PC-9 (cell line): ENCODE data around the gene NFKB1. TPM values are rescaled to one million over a fixed set of nuclear protein-coding genes. Genes with fewer than 3 reads are reported as not detected.

Experiments used
- BruUV-seq: library from RNA; stranded (reverse); fragments of 400-500 nt; replicated peaks from 2 replicates; lab custom pipeline; 2021; lab: Mats Ljungman, UMichigan
- CTCF ChIA-PET: fragments of 300-600 bp; sonication (Branson Sonifier 250); formaldehyde crosslinking; loops from one replicate; lab custom pipeline; 2022; ENCODE audit warnings: antibody characterized with exemption; lab: Charles Lee
- POLR2A ChIA-PET: fragments of 300-600 bp; sonication (Branson Sonifier 250); formaldehyde crosslinking; loops from one replicate; lab custom pipeline; 2022; ENCODE audit warnings: antibody characterized with exemption; ENCODE audit not compliant: unreplicated experiment; lab: Charles Lee
- DNase-seq, 2 experiments: peaks; one replicate each; pipeline versions ENCODE4 v3.0.0 to v3.0.0-alpha.2; 2015 to 2022; ENCODE audit warnings: mixed read lengths in 1 of 2
- H2AFZ ChIP-seq: fragments of 200-600 bp; sonication (generic); 2 replicates; pipeline ENCODE4 v1.8.1; 2017; ENCODE audit warnings: antibody characterized with exemption
- H3F3A ChIP-seq: fragments of 200-600 bp; sonication (generic); 2 replicates; pipeline ENCODE4 v1.8.1; 2017; ENCODE audit warnings: antibody characterized with exemption, mild to moderate bottlenecking, low read depth; ENCODE audit not compliant: insufficient read depth
- H3K27ac ChIP-seq: fragments of 200-600 bp; sonication (generic); 2 replicates; pipeline ENCODE4 v1.6.1; 2016; ENCODE audit warnings: mixed run types
- H3K27me3 ChIP-seq: fragments of 200-600 bp; sonication (generic); 2 replicates; pipeline ENCODE4 v1.6.1; 2016; ENCODE audit warnings: low read depth, mixed run types; ENCODE audit not compliant: insufficient read depth
- H3K36me3 ChIP-seq: fragments of 200-600 bp; sonication (generic); 2 replicates; pipeline ENCODE4 v1.6.1; 2016; ENCODE audit warnings: low read depth, mixed run types
- H3K4me1 ChIP-seq: fragments of 200-600 bp; sonication (generic); replicated peaks from 2 replicates; pipeline ENCODE4 v1.6.1; 2016; ENCODE audit warnings: mixed run types; ENCODE audit not compliant: insufficient read depth
- H3K4me2 ChIP-seq: fragments of 200-600 bp; sonication (generic); 2 replicates; pipeline ENCODE4 v1.6.1; 2017; ENCODE audit warnings: mixed run types
- H3K4me3 ChIP-seq: fragments of 200-600 bp; sonication (generic); 2 replicates; pipeline ENCODE4 v1.6.1; 2016; ENCODE audit warnings: mixed run types
- H3K79me2 ChIP-seq: fragments of 200-600 bp; sonication (generic); 2 replicates; pipeline ENCODE4 v1.6.1; 2017; ENCODE audit warnings: low read depth, mixed run types
- H3K9me2 ChIP-seq: fragments of 200-600 bp; sonication (generic); 2 replicates; pipeline ENCODE4 v1.8.1; 2017; ENCODE audit warnings: mild to moderate bottlenecking; ENCODE audit not compliant: insufficient read depth
- H3K9me3 ChIP-seq: fragments of 200-600 bp; sonication (generic); 2 replicates; pipeline ENCODE4 v1.8.1; 2016; ENCODE audit warnings: low read depth; ENCODE audit not compliant: insufficient read depth
- H4K20me1 ChIP-seq: fragments of 200-600 bp; sonication (generic); 2 replicates; pipeline ENCODE4 v1.8.1; 2017; ENCODE audit not compliant: insufficient read depth
- CTCF ChIP-seq: fragments of 200-600 bp; sonication (generic); conservative IDR thresholded peaks from 2 replicates; pipeline ENCODE4 v1.6.1; 2017; ENCODE audit warnings: mixed run types, antibody characterized with exemption, mild to moderate bottlenecking, moderate library complexity
- EZH2 ChIP-seq: fragments of 200-600 bp; sonication (generic); IDR thresholded peaks from 2 replicates; pipeline ENCODE4 v1.8.0; 2017; ENCODE audit warnings: antibody characterized with exemption, low read depth
- intact Hi-C: fragments of 100-400 bp; cut with micrococcal nuclease; formaldehyde crosslinking; loops from one replicate; pipeline ENCODE4 v1.10.0; 2022; ENCODE audit not compliant: unreplicated experiment
- total RNA-seq: library from RNA; stranded (reverse); gene quantifications from 2 replicates; pipeline ENCODE4 v1.2.3, GENCODE V29; 2021

The NFKB1 gene
- total RNA-seq, 1 experiment from 2014 or later = 11.6 TPM

GRCh38 chr4:102647117-102647516 is 146.0 kb downstream of the NFKB1 start:
- no peak overlapping the region for H3K4me3 ChIP-seq
- ChIA-PET CTCF (no interaction called here), POLR2A (no interaction called here)
- H3K4me1 ChIP-seq = no peaks in the 10 kb centered on the region
- TF ChIP-seq EZH2 (no peak), CTCF (no peak)
- H3K9me3 ChIP-seq = no peaks in the 10 kb centered on the region
- no TSS peak for BruUV-seq
- intact Hi-C loops = no loop called here
- H2AFZ ChIP-seq = no peak overlapping the region
- DNase-seq = no peak
- H3K9me2 ChIP-seq = no peaks in the 10 kb centered on the region; the same call in 1 of the 2 replicates
- H3K27me3 ChIP-seq = no peaks in the 10 kb centered on the region
- no peaks in the 10 kb centered on the region; the same call in none of the 2 replicates for H3K36me3 ChIP-seq
- no peaks in the 10 kb centered on the region for H4K20me1 ChIP-seq
- H3K4me2 ChIP-seq = no peak overlapping the region
- H3K27ac ChIP-seq = no peak overlapping the region
- no peaks in the 10 kb centered on the region for H3K79me2 ChIP-seq
- no peaks in the 10 kb centered on the region for H3F3A ChIP-seq

GRCh38 chr4:102657206-102657605 is 156.0 kb downstream of the NFKB1 start:
- H3K79me2 ChIP-seq = no peaks in the 10 kb centered on the region
- no peaks in the 10 kb centered on the region for H4K20me1 ChIP-seq
- no peak overlapping the region for H3K4me3 ChIP-seq
- H3K27ac ChIP-seq = no peak overlapping the region
- DNase-seq = no peak
- ChIA-PET POLR2A (no interaction called here), CTCF (no interaction called here)
- H3K27me3 ChIP-seq = no peaks in the 10 kb centered on the region
- H3K36me3 ChIP-seq = no peaks in the 10 kb centered on the region
- H3K4me1 ChIP-seq = no peaks in the 10 kb centered on the region
- no peak overlapping the region for H2AFZ ChIP-seq
- intact Hi-C loops = no loop called here
- H3F3A ChIP-seq = no peaks in the 10 kb centered on the region
- TF ChIP-seq EZH2 (no peak), CTCF (no peak)
- H3K9me2 ChIP-seq = no peaks in the 10 kb centered on the region
- H3K9me3 ChIP-seq = no peaks in the 10 kb centered on the region
- H3K4me2 ChIP-seq = no peak overlapping the region
- no TSS peak for BruUV-seq

GRCh38 chr4:102663073-102663472 is 161.9 kb downstream of the NFKB1 start:
- H3K4me2 ChIP-seq = no peak overlapping the region
- H3K27ac ChIP-seq = no peak overlapping the region
- DNase-seq = no peak
- no peaks in the 10 kb centered on the region for H3K27me3 ChIP-seq
- no peaks in the 10 kb centered on the region for H3K9me2 ChIP-seq
- no peaks in the 10 kb centered on the region for H3K9me3 ChIP-seq
- no peaks in the 10 kb centered on the region for H3K79me2 ChIP-seq
- intact Hi-C loops = no loop called here
- no TSS peak for BruUV-seq
- H3K36me3 ChIP-seq = no peaks in the 10 kb centered on the region
- no peaks in the 10 kb centered on the region for H4K20me1 ChIP-seq
- no peak for TF ChIP-seq CTCF
- no peak for TF ChIP-seq EZH2
- ChIA-PET POLR2A (no interaction called here), CTCF (no interaction called here)
- no peaks in the 10 kb centered on the region for H3K4me1 ChIP-seq
- H3F3A ChIP-seq = no peaks in the 10 kb centered on the region
- H2AFZ ChIP-seq = no peak overlapping the region
- no peak overlapping the region for H3K4me3 ChIP-seq
